Dedifferentiated amniotic fluid mesenchymal stem cell (primary cell): ENCODE data around the gene LTB.

Experiments
- DNase-seq: peaks from one replicate; pipeline ENCODE4 v3.0.0-alpha.2; 2016; ENCODE audit errors: extremely low spot score

Gene LTB

DNA sequence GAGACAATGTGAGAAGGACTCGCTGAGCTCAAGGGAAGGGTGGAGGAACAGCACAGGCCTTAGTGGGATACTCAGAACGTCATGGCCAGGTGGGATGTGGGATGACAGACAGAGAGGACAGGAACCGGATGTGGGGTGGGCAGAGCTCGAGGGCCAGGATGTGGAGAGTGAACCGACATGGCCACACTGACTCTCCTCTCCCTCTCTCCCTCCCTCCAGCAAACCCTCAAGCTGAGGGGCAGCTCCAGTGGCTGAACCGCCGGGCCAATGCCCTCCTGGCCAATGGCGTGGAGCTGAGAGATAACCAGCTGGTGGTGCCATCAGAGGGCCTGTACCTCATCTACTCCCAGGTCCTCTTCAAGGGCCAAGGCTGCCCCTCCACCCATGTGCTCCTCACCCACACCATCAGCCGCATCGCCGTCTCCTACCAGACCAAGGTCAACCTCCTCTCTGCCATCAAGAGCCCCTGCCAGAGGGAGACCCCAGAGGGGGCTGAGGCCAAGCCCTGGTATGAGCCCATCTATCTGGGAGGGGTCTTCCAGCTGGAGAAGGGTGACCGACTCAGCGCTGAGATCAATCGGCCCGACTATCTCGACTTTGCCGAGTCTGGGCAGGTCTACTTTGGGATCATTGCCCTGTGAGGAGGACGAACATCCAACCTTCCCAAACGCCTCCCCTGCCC is 5.2 kb downstream of the LTB start:
- DNase-seq = no peak

GRCh38 chr6:31575952-31576685 is 6.1 kb downstream of the LTB start:
- DNase-seq = no peak

- DNase-seq = no peak
Observed at GRCh38 chr6:31575335-31575901, 6.8 kb downstream of the LTB start, which contains the start of gene TNF. TSS of gene TNF (plus strand) at chr6:31575565. CDS start at chr6:31575742, 177 bp downstream.

DNA sequence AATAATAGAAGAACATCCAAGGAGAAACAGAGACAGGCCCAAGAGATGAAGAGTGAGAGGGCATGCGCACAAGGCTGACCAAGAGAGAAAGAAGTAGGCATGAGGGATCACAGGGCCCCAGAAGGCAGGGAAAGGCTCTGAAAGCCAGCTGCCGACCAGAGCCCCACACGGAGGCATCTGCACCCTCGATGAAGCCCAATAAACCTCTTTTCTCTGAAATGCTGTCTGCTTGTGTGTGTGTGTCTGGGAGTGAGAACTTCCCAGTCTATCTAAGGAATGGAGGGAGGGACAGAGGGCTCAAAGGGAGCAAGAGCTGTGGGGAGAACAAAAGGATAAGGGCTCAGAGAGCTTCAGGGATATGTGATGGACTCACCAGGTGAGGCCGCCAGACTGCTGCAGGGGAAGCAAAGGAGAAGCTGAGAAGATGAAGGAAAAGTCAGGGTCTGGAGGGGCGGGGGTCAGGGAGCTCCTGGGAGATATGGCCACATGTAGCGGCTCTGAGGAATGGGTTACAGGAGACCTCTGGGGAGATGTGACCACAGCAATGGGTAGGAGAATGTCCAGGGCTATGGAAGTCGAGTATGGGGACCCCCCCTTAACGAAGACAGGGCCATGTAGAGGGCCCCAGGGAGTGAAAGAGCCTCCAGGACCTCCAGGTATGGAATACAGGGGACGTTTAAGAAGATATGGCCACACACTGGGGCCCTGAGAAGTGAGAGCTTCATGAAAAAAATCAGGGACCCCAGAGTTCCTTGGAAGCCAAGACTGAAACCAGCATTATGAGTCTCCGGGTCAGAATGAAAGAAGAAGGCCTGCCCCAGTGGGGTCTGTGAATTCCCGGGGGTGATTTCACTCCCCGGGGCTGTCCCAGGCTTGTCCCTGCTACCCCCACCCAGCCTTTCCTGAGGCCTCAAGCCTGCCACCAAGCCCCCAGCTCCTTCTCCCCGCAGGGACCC is 7.8 kb downstream of the LTB start:
- DNase-seq = no peak

GRCh38 chr6:31573239-31574105 is 8.8 kb downstream of the LTB start:
- DNase-seq = no peak

- no peak for DNase-seq
Observed at GRCh38 chr6:31572041-31572911, 9.9 kb downstream of the LTB start, which contains the start of gene LTA. TSS of gene LTA (plus strand) at chr6:31572289. CDS start at chr6:31572743, 454 bp downstream.

DNA sequence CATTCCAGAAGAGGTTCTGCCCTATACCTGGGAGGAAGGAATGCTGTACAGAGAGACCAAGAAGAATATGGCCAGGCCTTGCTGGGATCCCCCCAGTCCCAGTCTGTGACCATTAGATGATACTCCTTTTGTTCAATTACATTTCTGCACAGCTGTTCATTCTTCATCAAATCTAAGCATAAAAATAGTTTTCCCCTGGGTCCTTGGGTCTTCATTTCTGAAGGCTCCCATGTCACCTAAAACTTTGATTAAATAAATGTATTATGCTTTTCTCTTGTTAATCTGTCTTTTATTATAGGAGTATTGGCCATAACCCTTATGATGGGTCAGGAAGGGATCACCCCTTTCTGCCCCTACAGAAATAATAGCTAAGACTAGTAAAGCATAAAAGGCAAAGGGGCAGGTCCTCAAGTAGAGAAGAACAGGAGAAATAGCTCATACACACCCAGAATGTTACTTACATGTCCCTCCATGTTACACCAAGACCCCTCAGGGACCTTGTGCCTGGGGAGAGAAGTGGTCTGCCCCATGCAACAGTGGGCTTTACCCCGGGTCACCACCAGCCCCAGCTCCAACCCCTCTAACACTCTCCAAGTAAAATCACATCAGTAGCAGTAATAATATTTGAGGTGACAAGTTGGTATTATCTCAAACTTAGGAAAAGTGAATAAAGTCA is 12.2 kb downstream of the LTB start:
- no peak for DNase-seq

DNA sequence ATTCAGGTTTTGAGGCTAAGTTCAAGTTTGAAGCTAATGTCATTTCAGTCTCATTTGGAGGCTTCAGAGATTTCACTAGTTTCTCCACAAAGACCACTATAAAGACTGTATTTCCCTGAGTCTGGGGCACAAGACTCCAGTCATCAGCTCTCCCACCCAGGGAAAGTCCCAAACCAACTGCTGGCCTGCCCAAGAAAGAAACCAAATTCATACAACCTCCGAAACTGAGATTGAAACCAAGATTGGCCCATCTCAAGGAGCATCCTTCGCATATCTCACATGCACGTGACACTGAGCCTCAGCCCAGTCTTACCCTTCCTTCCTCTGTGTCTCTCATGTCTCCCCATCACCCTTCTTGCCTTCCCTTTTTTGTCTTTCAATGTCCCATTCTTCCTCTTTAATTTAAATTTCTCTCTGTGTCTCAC is 13.7 kb downstream of the LTB start:
- no peak for DNase-seq

GRCh38 chr6:31567531-31568370 is 14.5 kb downstream of the LTB start:
- DNase-seq = no peak

- no peak for DNase-seq
Observed at GRCh38 chr6:31560697-31561058, 21.5 kb downstream of the LTB start.

GRCh38 chr6:31559958-31560696 is 22.1 kb downstream of the LTB start:
- no peak for DNase-seq

DNA sequence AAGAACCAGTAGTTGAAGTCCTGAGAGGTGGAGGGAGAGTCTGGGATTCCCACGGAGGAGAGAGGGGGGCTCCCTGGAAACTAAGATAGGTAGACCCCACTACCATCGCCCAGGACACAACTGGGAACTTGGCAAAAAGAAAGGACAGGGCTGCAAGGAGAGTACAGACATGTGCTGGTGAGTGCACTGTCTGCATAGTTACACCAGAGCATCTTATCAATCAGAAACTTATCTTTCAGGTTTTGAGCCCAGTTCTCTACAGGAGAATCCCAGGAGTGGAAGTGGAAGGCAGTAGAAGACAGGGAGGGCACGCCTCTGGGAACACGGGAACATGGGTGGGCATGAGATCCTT is 22.6 kb downstream of the LTB start:
- no peak for DNase-seq

GRCh38 chr6:31558631-31559500 is 23.4 kb downstream of the LTB start:
- DNase-seq = no peak

GRCh38 chr6:31558318-31558625 is 24.0 kb downstream of the LTB start:
- no peak for DNase-seq

GRCh38 chr6:31557443-31558317 is 24.5 kb downstream of the LTB start:
- DNase-seq = no peak

DNA sequence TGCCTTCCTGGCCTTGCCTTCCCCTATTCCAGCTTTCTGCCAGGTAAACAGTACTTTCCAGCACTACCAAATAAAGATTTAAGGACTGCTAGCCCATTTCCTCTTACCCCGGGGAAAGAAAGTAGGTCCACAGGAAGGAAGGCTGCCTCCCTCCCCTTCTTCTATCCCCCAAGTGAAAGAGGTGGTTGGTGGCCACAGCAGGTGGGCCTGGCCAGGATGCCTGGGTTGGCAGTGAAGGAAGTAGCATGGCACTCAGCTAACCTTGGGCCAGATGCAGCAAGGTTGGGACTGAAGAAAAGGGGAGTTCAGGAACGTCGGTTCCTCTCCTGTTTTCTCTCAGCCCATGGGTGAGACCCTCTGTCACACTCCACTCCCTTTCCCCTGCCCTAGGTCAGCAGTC is 25.9 kb downstream of the LTB start:
- no peak for DNase-seq
